8988T (cell line): Measurements from ENCODE around the gene OBSCN.
"Not testable (repeated sequence)": the region's sequence is repeated elsewhere in the genome, so short reads cannot be mapped to it uniquely, and the experiment has no call there.

Source experiments
- DNase-seq: peaks from one replicate; pipeline ENCODE4 v3.0.0; 2011

Gene OBSCN

GRCh38 chr1:228172591-228173527 is 35.0 kb upstream of the OBSCN start:
- no peak for DNase-seq

GRCh38 chr1:228173528-228174481 is 34.0 kb upstream of the OBSCN start:
- not testable (repeated sequence) for DNase-seq

GRCh38 chr1:228174482-228175315 is 33.1 kb upstream of the OBSCN start:
- DNase-seq = peak; percentile 73

GRCh38 chr1:228175316-228176023 is 32.4 kb upstream of the OBSCN start:
- DNase-seq = no peak

- DNase-seq = no peak
Observed at GRCh38 chr1:228176024-228176395, 31.8 kb upstream of the OBSCN start.

- DNase-seq = no peak
Observed at GRCh38 chr1:228176461-228177182, 31.2 kb upstream of the OBSCN start.

- DNase-seq = no peak
Observed at GRCh38 chr1:228177183-228177475, 30.7 kb upstream of the OBSCN start.

- DNase-seq = no peak
Observed at GRCh38 chr1:228177721-228178710, 29.8 kb upstream of the OBSCN start.

- no peak for DNase-seq
Observed at GRCh38 chr1:228178737-228179684, 28.8 kb upstream of the OBSCN start.

- no peak for DNase-seq
Observed at GRCh38 chr1:228180271-228180958, 27.4 kb upstream of the OBSCN start.

GRCh38 chr1:228180959-228181644 is 26.7 kb upstream of the OBSCN start:
- no peak for DNase-seq

GRCh38 chr1:228181645-228182034 is 26.2 kb upstream of the OBSCN start:
- DNase-seq = no peak

GRCh38 chr1:228182296-228183030 is 25.4 kb upstream of the OBSCN start:
- no peak for DNase-seq

GRCh38 chr1:228184152-228184551 is 23.7 kb upstream of the OBSCN start:
- no peak for DNase-seq

- no peak for DNase-seq
Observed at GRCh38 chr1:228185641-228185965, 22.2 kb upstream of the OBSCN start.

GRCh38 chr1:228188249-228188648 is 19.6 kb upstream of the OBSCN start:
- DNase-seq = not testable (repeated sequence)

- DNase-seq = no peak
Observed at GRCh38 chr1:228190182-228190581, 17.7 kb upstream of the OBSCN start.
